Muscle of leg (tissue), 11 donors: Measurements from ENCODE around the gene FJX1. TPM values are rescaled to one million over a fixed set of nuclear protein-coding genes. Genes with fewer than 3 reads are reported as not detected.
"Not testable (repeated sequence)": the region's sequence is repeated elsewhere in the genome, so short reads cannot be mapped to it uniquely, and the experiment has no call there.

Source experiments
- DNase-seq: peaks from one replicate; pipeline ENCODE4 v3.0.0; 2013
- H3K27ac ChIP-seq: one replicate; pipeline ENCODE4 v1.5.1; 2013; ENCODE audit warnings: mild to moderate bottlenecking, low read length, control low read depth
- H3K27me3 ChIP-seq: one replicate; pipeline ENCODE4 v1.6.1; 2013; ENCODE audit warnings: low read length; ENCODE audit not compliant: control insufficient read depth, insufficient read depth
- H3K36me3 ChIP-seq: one replicate; pipeline ENCODE4 v1.6.1; 2013; ENCODE audit warnings: low read length; ENCODE audit not compliant: control insufficient read depth, insufficient read depth
- H3K4me1 ChIP-seq: one replicate; pipeline ENCODE4 v1.6.1; 2013; ENCODE audit warnings: low read length; ENCODE audit not compliant: control insufficient read depth, insufficient read depth
- H3K4me3 ChIP-seq: one replicate; pipeline ENCODE4 v1.5.1; 2013; ENCODE audit warnings: low read length, control low read depth
- H3K9me3 ChIP-seq: replicated peaks from 2 replicates; pipeline ENCODE4 v1.6.1; 2013; ENCODE audit warnings: low read depth, low read length; ENCODE audit not compliant: control insufficient read depth
- WGBS: methylation state at CpG from one replicate; pipeline ENCODE4 v1.1.5; 2013; ENCODE audit warnings: missing lambda C conversion rate; ENCODE audit not compliant: insufficient coverage; 5-methylcytosine and 5-hydroxymethylcytosine counted together
- polyA plus RNA-seq, 8 donors: library from polyadenylated mRNA; unstranded; fragments of 120-200 nt; gene quantifications; one replicate each; pipeline versions ENCODE4 v1.2.1 to v1.2.3, GENCODE V29; 2013; ENCODE audit warnings: inconsistent platforms in 1 of 8, low replicate concordance in 1 of 8; ENCODE audit not compliant: insufficient read length in 8 of 8, insufficient read depth in 1 of 8
- total RNA-seq: library from RNA; stranded (reverse); fragments of 120-200 nt; gene quantifications from one replicate; pipeline ENCODE4 v1.2.4, GENCODE V29; 2013

The FJX1 gene
- total and polyA plus RNA-seq, 9 donors: 6.2 to 17.2 (median 7.6) TPM

- peaks cover 22% of the 10 kb centered on the region for H3K9me3 ChIP-seq
- peaks cover 14% of the 10 kb centered on the region for H3K4me1 ChIP-seq
- H3K27ac ChIP-seq: peak overlapping the region; percentile 95
- peak; percentile 15 for DNase-seq
- 0% methylated on average over 3 of the region's 12 CpGs for WGBS
- no peaks in the 10 kb centered on the region for H3K36me3 ChIP-seq
- H3K4me3 ChIP-seq: peak overlapping the region; percentile 88
- H3K27me3 ChIP-seq: peaks cover 3% of the 10 kb centered on the region
These were observed 43.9 kb downstream of the FJX1 start for GRCh38 chr11:35662061-35662648.

DNA sequence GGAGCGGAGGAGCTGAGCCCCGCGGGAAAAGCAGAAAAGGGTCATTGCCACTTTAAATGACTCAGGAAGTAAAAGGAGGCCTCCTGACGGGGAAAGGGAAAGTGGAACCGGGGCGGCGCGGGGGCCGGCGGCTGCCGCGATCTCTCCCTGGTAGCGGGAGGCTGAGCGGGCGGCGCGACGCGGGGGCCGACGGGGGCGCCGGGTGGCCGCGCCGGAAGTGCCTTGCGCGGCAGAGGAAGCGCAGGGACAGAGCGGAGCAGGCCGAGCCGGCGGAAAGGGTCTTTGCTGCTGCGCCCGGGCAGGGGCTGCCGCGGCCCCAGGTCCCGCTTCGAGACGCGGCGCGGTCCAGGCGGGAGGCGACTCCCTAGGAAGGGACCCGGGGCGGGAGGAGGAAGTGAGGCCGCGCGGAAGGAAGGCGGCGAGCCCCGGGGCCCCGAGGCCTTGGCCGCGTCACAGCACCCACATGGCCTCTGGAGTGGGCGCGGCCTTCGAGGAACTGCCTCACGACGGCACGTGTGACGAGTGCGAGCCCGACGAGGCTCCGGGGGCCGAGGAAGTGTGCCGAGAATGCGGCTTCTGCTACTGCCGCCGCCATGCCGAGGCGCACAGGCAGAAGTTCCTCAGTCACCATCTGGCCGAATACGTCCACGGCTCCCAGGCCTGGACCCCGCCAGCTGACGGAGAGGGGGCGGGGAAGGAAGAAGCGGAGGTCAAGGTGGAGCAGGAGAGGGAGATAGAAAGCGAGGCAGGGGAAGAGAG lies 44.6 kb downstream of the FJX1 start, which contains the start of gene TRIM44:
Gene TRIM44, plus strand, starts transcription at position 127 of the 759 bp plus-strand sequence. Its CDS starts 337 bp downstream, at position 464.
- whole genome bisulfite sequencing: 1% methylated on average over 77 of the region's 82 CpGs
- H3K36me3 ChIP-seq: no peaks in the 10 kb centered on the region
- peaks cover 3% of the 10 kb centered on the region for H3K27me3 ChIP-seq
- DNase-seq: peak; percentile 94
- peaks cover 25% of the 10 kb centered on the region for H3K9me3 ChIP-seq
- peaks cover 14% of the 10 kb centered on the region for H3K4me1 ChIP-seq
- peak within 1 kb of the TSS; percentile 88 for H3K4me3 ChIP-seq
- H3K27ac ChIP-seq: peak within 1 kb of the TSS; percentile 95

DNA sequence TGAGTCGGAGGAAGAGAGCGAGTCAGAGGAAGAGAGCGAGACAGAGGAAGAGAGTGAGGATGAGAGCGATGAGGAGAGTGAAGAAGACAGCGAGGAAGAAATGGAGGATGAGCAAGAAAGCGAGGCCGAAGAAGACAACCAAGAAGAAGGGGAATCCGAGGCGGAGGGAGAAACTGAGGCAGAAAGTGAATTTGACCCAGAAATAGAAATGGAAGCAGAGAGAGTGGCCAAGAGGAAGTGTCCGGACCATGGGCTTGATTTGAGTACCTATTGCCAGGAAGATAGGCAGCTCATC lies 45.1 kb downstream of the FJX1 start:
- no peak for DNase-seq
- Histone ChIP-seq H3K27ac (peak overlapping the region; percentile 95), H3K4me1 (peaks cover 14% of the 10 kb centered on the region), H3K36me3 (no peaks in the 10 kb centered on the region), H3K4me3 (peak overlapping the region; percentile 88), H3K27me3 (peaks cover 3% of the 10 kb centered on the region), H3K9me3 (peaks cover 27% of the 10 kb centered on the region)
- WGBS: 83% methylated on average over 10 of the region's 10 CpGs

DNA sequence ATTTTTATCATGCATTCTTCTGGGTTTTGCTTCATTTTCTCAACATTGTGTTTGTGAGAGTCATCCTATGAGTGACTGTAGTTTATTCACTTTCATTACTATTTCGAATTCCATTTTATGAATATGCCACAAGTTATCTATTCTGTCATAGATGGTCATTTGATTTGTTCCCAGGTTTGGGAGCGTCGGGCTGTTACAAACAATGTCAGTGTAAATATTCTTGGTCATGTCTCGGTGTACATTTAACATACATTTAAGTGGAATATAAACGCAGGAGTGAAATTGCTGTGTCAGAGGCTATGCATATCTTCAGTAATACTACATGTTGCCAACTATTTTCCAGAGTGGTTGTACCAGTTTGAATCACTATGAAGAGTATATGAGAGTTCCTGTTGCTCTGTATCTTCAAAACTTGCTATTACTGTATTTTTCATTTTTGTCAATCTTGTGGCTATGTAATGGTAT lies 46.7 kb downstream of the FJX1 start:
- H3K36me3 ChIP-seq: no peaks in the 10 kb centered on the region

DNA sequence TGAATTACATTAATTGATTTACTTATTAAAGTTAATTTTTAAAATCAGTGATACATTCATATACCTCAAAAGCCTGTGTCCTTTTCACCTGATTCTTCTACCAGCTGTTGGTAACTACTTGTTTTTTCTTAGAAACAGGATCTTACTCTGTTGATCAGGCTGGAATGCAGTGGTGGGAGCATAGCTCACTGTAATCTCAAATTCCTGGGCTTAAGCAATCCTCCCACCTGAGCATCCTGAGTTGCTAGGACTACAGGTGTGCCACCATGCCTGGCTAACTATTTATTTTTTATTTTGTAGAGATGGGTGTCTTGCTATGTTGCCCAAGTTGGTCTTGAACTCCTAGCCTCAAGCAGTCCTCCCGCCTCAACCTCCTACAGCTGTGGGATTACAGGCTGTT lies 49.0 kb downstream of the FJX1 start:
- Histone ChIP-seq H3K9me3 (peaks cover 27% of the 10 kb centered on the region), H3K4me1 (peaks cover 8% of the 10 kb centered on the region)
- WGBS: no CpG with 5 or more reads among the region's 1 CpG

More for the DNA sequence above, 46.7 kb downstream of the FJX1 start:
- peaks cover 14% of the 10 kb centered on the region for H3K4me1 ChIP-seq
- no CpG with 5 or more reads among the region's 5 CpGs for WGBS
- DNase-seq: peak; percentile 20
- peaks cover 3% of the 10 kb centered on the region for H3K27me3 ChIP-seq
- no peak overlapping the region for H3K27ac ChIP-seq
- H3K9me3 ChIP-seq: peaks cover 27% of the 10 kb centered on the region
- no peak overlapping the region for H3K4me3 ChIP-seq

GRCh38 chr11:35668350-35668749 lies 50.1 kb downstream of the FJX1 start:
- not testable (repeated sequence) for DNase-seq, H3K4me3 ChIP-seq, H3K4me1 ChIP-seq, H3K36me3 ChIP-seq, H3K27me3 ChIP-seq, H3K27ac ChIP-seq
- no CpG with 5 or more reads among the region's 3 CpGs for WGBS
- peaks cover 27% of the 10 kb centered on the region for H3K9me3 ChIP-seq

More for the DNA sequence above, 49.0 kb downstream of the FJX1 start:
- Histone ChIP-seq H3K27ac (no peak overlapping the region), H3K4me3 (no peak overlapping the region), H3K27me3 (no peaks in the 10 kb centered on the region), H3K36me3 (no peaks in the 10 kb centered on the region)
- no peak for DNase-seq

Other genes with a start within 250 kb of the FJX1 start
- 1.6 TPM for gene SLC1A2, start 198.9 kb upstream of the FJX1 start, total RNA-seq
- gene SLC1A2, start 198.9 kb upstream of the FJX1 start, polyA plus RNA-seq: 1 to 10 TPM in 4 of 8 donors, under 1 TPM in 4; 0.43 to 1.6 (median 0.88) TPM
- 29.9 TPM for gene PAMR1, start 92.8 kb upstream of the FJX1 start, total RNA-seq
- gene PAMR1, start 92.8 kb upstream of the FJX1 start, polyA plus RNA-seq: 10 to 100 TPM in 6 of 8 donors, 1 to 10 TPM in 2; 7.5 to 35.3 (median 14.0) TPM
- 27.5 TPM for gene TRIM44, start 44.3 kb downstream of the FJX1 start, total RNA-seq
- gene TRIM44, start 44.3 kb downstream of the FJX1 start, polyA plus RNA-seq: 10 to 100 TPM; 20.0 to 50.2 (median 39.7) TPM